Sigmoid colon (tissue), 7 donors: ENCODE results near the gene COL25A1. TPM values are rescaled to one million over a fixed set of nuclear protein-coding genes. Genes with fewer than 3 reads are reported as not detected.

ENCODE experiments used
- DNase-seq: peaks from one replicate; pipeline ENCODE4 v3.0.0-alpha.2; 2019
- H3K27ac ChIP-seq, 4 donors: fragments of 200-600 bp; sonication (generic); one replicate each; pipeline ENCODE4 v1.5.1; 2016 to 2019; ENCODE audit warnings: mild to moderate bottlenecking in 1 of 4
- H3K27me3 ChIP-seq, 3 donors: fragments of 200-600 bp; sonication (generic); one replicate each; pipeline ENCODE4 v1.5.1; 2019; ENCODE audit warnings: mild to moderate bottlenecking in 1 of 3
- H3K36me3 ChIP-seq, 4 donors: fragments of 200-600 bp; sonication (generic); one replicate each; pipeline ENCODE4 v1.5.1; 2016 to 2019
- H3K4me1 ChIP-seq, 4 donors: fragments of 200-600 bp; sonication (generic); one replicate each; pipeline ENCODE4 v1.5.1; 2017 to 2019
- H3K4me3 ChIP-seq, 4 donors: fragments of 200-600 bp; sonication (generic); one replicate each; pipeline ENCODE4 v1.5.1; 2017 to 2019; ENCODE audit warnings: mild to moderate bottlenecking in 2 of 4, moderate library complexity in 1 of 4
- H3K9me3 ChIP-seq, 4 donors: fragments of 200-600 bp in 3 of 4; sonication (generic) in 3 of 4; one replicate each; pipeline versions ENCODE4 v1.5.1 to v1.6.1; 2013 to 2019
- EP300 ChIP-seq, 4 donors: sonication (generic); formaldehyde crosslinking; IDR thresholded peaks; one replicate each; pipeline ENCODE4 v1.6.1; 2017; ENCODE audit warnings: antibody characterized with exemption in 4 of 4
- POLR2A ChIP-seq, 2 donors: fragments of 450-650 bp; IDR thresholded peaks; one replicate each; pipeline ENCODE4 v1.6.1; 2016; ENCODE audit warnings: antibody characterized with exemption in 2 of 2, mild to moderate bottlenecking in 2 of 2, moderate library complexity in 2 of 2
- POLR2AphosphoS5 ChIP-seq, 4 donors: sonication (generic); formaldehyde crosslinking; IDR thresholded peaks; one replicate each; pipeline ENCODE4 v1.6.1; 2017; ENCODE audit warnings: antibody characterized with exemption in 4 of 4
- WGBS, 2 donors: extraction: QIAGEN DNeasy Blood & Tissue Kit; methylation state at CpG; one replicate each; pipeline ENCODE4 v1.1.7; 2013; 5-methylcytosine and 5-hydroxymethylcytosine counted together
- intact Hi-C: fragments of 100-400 bp; cut with DNase I; formaldehyde crosslinking; loops from one replicate; pipeline ENCODE4 v1.15.1; 2023
- polyA plus RNA-seq, 3 donors: library from polyadenylated mRNA; stranded (reverse); fragments of 200-250 nt; gene quantifications; one replicate each; pipeline ENCODE4 v1.2.3, GENCODE V29; 2013
- total RNA-seq, 4 donors: library from RNA; depleted of rRNA; stranded (reverse); fragments of >200 nt; gene quantifications; one replicate each; pipeline ENCODE4 v1.1.0, GENCODE V29; 2016
- TF ChIP-seq, protein P1 (sequence below), 4 experiments: fragments of 450-650 bp in 3 of 4; fragments of 200-600 bp in 1 of 4; IDR thresholded peaks; one replicate each; pipeline ENCODE4 v1.5.1; 2016 to 2019; ENCODE audit warnings: antibody characterized with exemption in 4 of 4, mild to moderate bottlenecking in 3 of 4, moderate library complexity in 2 of 4
- donor health status: healthy with polysubstance abuse.
- donor health status: Bipolar disorder and iron deficiency.
- donor health status: healthy.

The COL25A1 gene
- total and polyA plus RNA-seq, 7 donors: 0.15 to 1.4 (median 0.41) TPM; not detected in 2

DNA sequence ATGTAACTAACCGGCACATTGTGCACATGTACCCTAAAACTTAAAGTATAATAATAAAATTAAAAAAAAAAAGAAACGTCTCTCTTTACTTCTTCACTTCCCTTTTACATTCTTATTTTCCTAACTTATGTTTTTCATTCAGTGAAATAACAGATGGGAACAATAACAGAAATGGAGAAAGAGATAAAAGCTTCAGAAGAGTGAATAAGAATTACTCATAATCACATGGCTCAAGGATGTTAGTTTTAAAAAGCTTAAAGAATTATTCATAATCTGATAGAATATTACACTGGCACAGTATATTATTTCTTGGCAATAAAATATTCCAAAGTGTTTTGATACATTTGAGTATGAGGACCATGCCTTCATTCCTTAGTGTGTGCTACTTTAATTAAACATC is 175.6 kb downstream of the COL25A1 start:
- Histone ChIP-seq H3K4me1 (no peaks in the 10 kb centered on the region), H3K27me3 (no peaks in the 10 kb centered on the region), H3K9me3 (no peaks in the 10 kb centered on the region), H3K27ac (no peak overlapping the region), H3K4me3 (no peak overlapping the region), H3K36me3 (no peaks in the 10 kb centered on the region)
- TF ChIP-seq POLR2A (IDR thresholded peaks at IDR 0.05) (no peak), EP300 (IDR thresholded peaks at IDR 0.05) (no peak), POLR2AphosphoS5 (IDR thresholded peaks at IDR 0.05) (no peak)
- TF ChIP-seq, protein P1, sequence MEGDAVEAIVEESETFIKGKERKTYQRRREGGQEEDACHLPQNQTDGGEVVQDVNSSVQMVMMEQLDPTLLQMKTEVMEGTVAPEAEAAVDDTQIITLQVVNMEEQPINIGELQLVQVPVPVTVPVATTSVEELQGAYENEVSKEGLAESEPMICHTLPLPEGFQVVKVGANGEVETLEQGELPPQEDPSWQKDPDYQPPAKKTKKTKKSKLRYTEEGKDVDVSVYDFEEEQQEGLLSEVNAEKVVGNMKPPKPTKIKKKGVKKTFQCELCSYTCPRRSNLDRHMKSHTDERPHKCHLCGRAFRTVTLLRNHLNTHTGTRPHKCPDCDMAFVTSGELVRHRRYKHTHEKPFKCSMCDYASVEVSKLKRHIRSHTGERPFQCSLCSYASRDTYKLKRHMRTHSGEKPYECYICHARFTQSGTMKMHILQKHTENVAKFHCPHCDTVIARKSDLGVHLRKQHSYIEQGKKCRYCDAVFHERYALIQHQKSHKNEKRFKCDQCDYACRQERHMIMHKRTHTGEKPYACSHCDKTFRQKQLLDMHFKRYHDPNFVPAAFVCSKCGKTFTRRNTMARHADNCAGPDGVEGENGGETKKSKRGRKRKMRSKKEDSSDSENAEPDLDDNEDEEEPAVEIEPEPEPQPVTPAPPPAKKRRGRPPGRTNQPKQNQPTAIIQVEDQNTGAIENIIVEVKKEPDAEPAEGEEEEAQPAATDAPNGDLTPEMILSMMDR (IDR thresholded peaks at IDR 0.05): no peak
- no peak for DNase-seq
- intact Hi-C loops: no loop called here
- WGBS, 2 donors: 73 to 85% methylated on average over 2 of the region's 2 CpGs

DNA sequence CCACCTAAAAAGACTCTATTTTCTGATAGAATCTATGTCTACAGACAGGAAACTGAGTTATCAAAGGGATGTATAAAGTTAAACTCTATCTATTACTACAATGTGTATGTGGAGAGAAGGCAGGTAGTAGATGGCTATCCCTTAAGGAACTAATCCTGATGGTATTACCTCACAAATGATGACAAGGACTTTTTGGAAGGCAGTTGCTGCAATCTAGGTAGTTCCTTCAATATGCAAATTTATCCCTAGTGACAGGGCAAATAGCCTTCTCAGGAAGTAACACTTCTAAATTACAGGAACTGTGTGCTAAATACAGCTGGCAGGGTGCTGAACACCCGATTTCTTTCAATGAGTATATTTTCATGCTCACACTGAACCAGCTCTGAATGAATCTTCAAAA is 177.4 kb downstream of the COL25A1 start:
- Histone ChIP-seq H3K27me3 (no peaks in the 10 kb centered on the region), H3K4me1 (no peaks in the 10 kb centered on the region), H3K36me3 (no peaks in the 10 kb centered on the region), H3K9me3 (no peaks in the 10 kb centered on the region), H3K4me3 (no peak overlapping the region), H3K27ac (no peak overlapping the region)
- no peak for DNase-seq
- TF ChIP-seq EP300 (IDR thresholded peaks at IDR 0.05) (no peak), POLR2AphosphoS5 (IDR thresholded peaks at IDR 0.05) (no peak), POLR2A (IDR thresholded peaks at IDR 0.05) (no peak)
- TF ChIP-seq, protein P1 (IDR thresholded peaks at IDR 0.05): no peak
- intact Hi-C loops: no loop called here
- 17 to 18% methylated on average over 1 of the region's 1 CpG for WGBS, 2 donors

DNA sequence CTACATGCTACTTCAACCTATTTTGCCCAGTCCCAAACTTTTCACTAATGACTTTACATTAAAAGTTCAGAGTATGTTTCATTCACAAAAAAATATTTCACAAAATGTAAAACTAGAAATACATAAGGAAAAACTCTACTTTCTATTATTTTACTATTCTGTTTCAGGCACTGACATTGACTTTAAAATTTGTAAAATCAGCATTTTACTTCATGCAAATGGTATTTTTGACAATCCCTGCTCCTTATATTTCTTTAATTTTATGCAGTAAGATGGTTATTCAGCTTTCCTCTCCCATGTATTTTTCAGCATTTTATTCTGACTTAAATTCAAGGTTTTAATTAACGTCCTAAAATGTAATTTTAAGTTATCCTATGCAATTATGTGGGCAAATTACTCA is 178.5 kb downstream of the COL25A1 start:
- H3K27me3 ChIP-seq: no peaks in the 10 kb centered on the region
- TF ChIP-seq POLR2AphosphoS5 (IDR thresholded peaks at IDR 0.05): no peak
- no peak for TF ChIP-seq EP300 (IDR thresholded peaks at IDR 0.05)
- TF ChIP-seq, protein P1 (IDR thresholded peaks at IDR 0.05): no peak
- no peak for TF ChIP-seq POLR2A (IDR thresholded peaks at IDR 0.05)
- DNase-seq: no peak
- no peaks in the 10 kb centered on the region for H3K36me3 ChIP-seq
- H3K4me1 ChIP-seq: no peaks in the 10 kb centered on the region
- H3K4me3 ChIP-seq: no peak overlapping the region
- no peaks in the 10 kb centered on the region for H3K9me3 ChIP-seq
- 66 to 89% methylated on average over 1 of the region's 1 CpG for WGBS, 2 donors
- intact Hi-C loops: no loop called here
- H3K27ac ChIP-seq: no peak overlapping the region

DNA sequence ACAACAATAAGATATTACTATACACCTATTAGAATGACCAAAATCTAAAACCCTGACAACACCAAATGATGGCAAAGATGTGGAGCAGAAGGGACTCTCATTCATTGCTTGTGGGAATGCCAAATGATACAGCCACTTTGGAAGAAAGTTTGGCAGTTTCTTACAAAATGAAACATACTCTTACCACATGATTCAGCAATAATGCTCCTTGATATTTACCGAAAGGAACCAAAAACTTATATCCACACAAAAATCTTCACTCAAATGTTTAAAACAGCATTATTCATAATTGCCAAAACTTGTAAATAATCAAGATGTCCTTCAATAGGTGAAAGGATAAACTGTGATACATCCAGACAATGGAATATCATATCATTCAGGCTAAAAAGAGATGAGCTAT is 180.9 kb downstream of the COL25A1 start:
- H3K9me3 ChIP-seq: no peaks in the 10 kb centered on the region
- no peak for DNase-seq
- H3K27ac ChIP-seq: no peak overlapping the region
- no peaks in the 10 kb centered on the region for H3K4me1 ChIP-seq
- intact Hi-C loops: no loop called here
- no peak for TF ChIP-seq EP300 (IDR thresholded peaks at IDR 0.05)
- TF ChIP-seq, protein P1 (IDR thresholded peaks at IDR 0.05): no peak
- TF ChIP-seq POLR2A (IDR thresholded peaks at IDR 0.05): no peak
- TF ChIP-seq POLR2AphosphoS5 (IDR thresholded peaks at IDR 0.05): no peak
- 88 to 96% methylated on average over 1 of the region's 1 CpG for WGBS, 2 donors
- H3K27me3 ChIP-seq: no peaks in the 10 kb centered on the region
- no peak overlapping the region for H3K4me3 ChIP-seq
- H3K36me3 ChIP-seq: no peaks in the 10 kb centered on the region

DNA sequence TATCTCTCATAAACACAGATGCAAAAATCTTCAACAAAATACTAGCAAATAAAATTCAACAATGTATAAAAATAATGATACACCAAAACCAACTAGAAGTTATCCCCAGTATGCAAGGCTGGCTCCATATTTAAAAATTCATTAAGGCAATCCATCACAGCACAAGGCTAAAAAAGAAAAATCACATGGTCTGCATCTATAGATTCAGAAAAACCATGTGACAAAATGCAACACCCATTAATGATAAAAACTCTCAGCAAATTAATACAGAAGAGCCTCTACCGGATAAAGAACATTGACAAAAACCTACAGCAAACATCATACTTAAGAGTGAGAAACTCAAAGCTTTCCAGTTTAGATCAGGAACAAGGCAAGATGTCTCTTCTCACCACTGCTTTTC is 182.6 kb downstream of the COL25A1 start:
- H3K27me3 ChIP-seq: no peaks in the 10 kb centered on the region
- no peaks in the 10 kb centered on the region for H3K9me3 ChIP-seq
- H3K27ac ChIP-seq: no peak overlapping the region
- intact Hi-C loops: no loop called here
- TF ChIP-seq, protein P1 (IDR thresholded peaks at IDR 0.05): no peak
- TF ChIP-seq EP300 (IDR thresholded peaks at IDR 0.05) (no peak), POLR2AphosphoS5 (IDR thresholded peaks at IDR 0.05) (no peak), POLR2A (IDR thresholded peaks at IDR 0.05) (no peak)
- no peaks in the 10 kb centered on the region for H3K4me1 ChIP-seq
- DNase-seq: no peak
- H3K36me3 ChIP-seq: no peaks in the 10 kb centered on the region
- 93% methylated on average over 1 of the region's 1 CpG for WGBS, 2 donors
- H3K4me3 ChIP-seq: no peak overlapping the region
